ENCODE data around the gene DUSP16. TPM values are rescaled to one million over a fixed set of nuclear protein-coding genes. Genes with fewer than 3 reads are reported as not detected.

The DUSP16 gene
- total RNA-seq, 2 experiments from 2014 or later = 32.2 to 38.1 TPM

GRCh38 chr12:12519354-12519998 lies 43.2 kb downstream of the DUSP16 start:
- no peak overlapping the region for H3K27ac Mint-ChIP-seq
- H3K36me3 Mint-ChIP-seq = peaks cover 44% of the 10 kb centered on the region
- H3K9me3 Mint-ChIP-seq = no peaks in the 10 kb centered on the region
- no peaks in the 10 kb centered on the region for H3K27me3 Mint-ChIP-seq
- no peak for DNase-seq
- POLR2A ChIA-PET = no interaction called here
- no peaks in the 10 kb centered on the region for H3K4me1 Mint-ChIP-seq
- no peak for ATAC-seq (ENCODE audit: low read depth)
- H3K4me3 Mint-ChIP-seq = no peak overlapping the region

- Mint-ChIP-seq H3K36me3 (peaks cover 45% of the 10 kb centered on the region), H3K27me3 (no peaks in the 10 kb centered on the region), H3K27ac (no peak overlapping the region), H3K4me1 (no peaks in the 10 kb centered on the region), H3K9me3 (no peaks in the 10 kb centered on the region), H3K4me3 (no peak overlapping the region)
- ATAC-seq (ENCODE audit: low read depth) (no peak), DNase-seq (no peak)
- POLR2A ChIA-PET = interaction anchor here (1.1 kb wide), 1 partner anchor 9 kb away, joined by 3 read pairs; no protein-coding TSS in a partner anchor
These were observed 43.7 kb downstream of the DUSP16 start for GRCh38 chr12:12518919-12519318.

- Mint-ChIP-seq H3K9me3 (no peaks in the 10 kb centered on the region), H3K4me1 (no peaks in the 10 kb centered on the region), H3K27ac (no peak overlapping the region), H3K27me3 (no peaks in the 10 kb centered on the region), H3K36me3 (peaks cover 43% of the 10 kb centered on the region), H3K4me3 (no peak overlapping the region)
- ATAC-seq (ENCODE audit: low read depth) (no peak), DNase-seq (no peak)
- POLR2A ChIA-PET = interaction anchor here (0.6 to 1.1 kb wide), 2 partner anchors 10 to 19 kb away, joined by 3 read pairs; no protein-coding TSS in a partner anchor
These were observed 44.2 kb downstream of the DUSP16 start for GRCh38 chr12:12518464-12518845.

- Mint-ChIP-seq H3K4me1 (no peaks in the 10 kb centered on the region), H3K27me3 (no peaks in the 10 kb centered on the region), H3K9me3 (no peaks in the 10 kb centered on the region), H3K27ac (no peak overlapping the region), H3K36me3 (peaks cover 25% of the 10 kb centered on the region), H3K4me3 (no peak overlapping the region)
- ATAC-seq (ENCODE audit: low read depth) = no peak
- POLR2A ChIA-PET = no interaction called here
- no peak for DNase-seq
These were observed 49.2 kb downstream of the DUSP16 start for GRCh38 chr12:12513416-12514006.

- POLR2A ChIA-PET = no interaction called here
- H3K36me3 Mint-ChIP-seq = peaks cover 23% of the 10 kb centered on the region
- ATAC-seq (ENCODE audit: low read depth) (no peak), DNase-seq (no peak)
- no peaks in the 10 kb centered on the region for H3K4me1 Mint-ChIP-seq
- H3K27me3 Mint-ChIP-seq = no peaks in the 10 kb centered on the region
- H3K9me3 Mint-ChIP-seq = no peaks in the 10 kb centered on the region
- H3K4me3 Mint-ChIP-seq = no peak overlapping the region
- H3K27ac Mint-ChIP-seq = no peak overlapping the region
These were observed 50.6 kb downstream of the DUSP16 start for GRCh38 chr12:12511895-12512711.

- H3K27me3 Mint-ChIP-seq = no peaks in the 10 kb centered on the region
- no peak overlapping the region for H3K4me3 Mint-ChIP-seq
- peaks cover 17% of the 10 kb centered on the region for H3K36me3 Mint-ChIP-seq
- H3K27ac Mint-ChIP-seq = no peak overlapping the region
- POLR2A ChIA-PET = no interaction called here
- peaks cover 2% of the 10 kb centered on the region for H3K4me1 Mint-ChIP-seq
- DNase-seq (no peak), ATAC-seq (ENCODE audit: low read depth) (no peak)
- H3K9me3 Mint-ChIP-seq = no peaks in the 10 kb centered on the region
These were observed 51.5 kb downstream of the DUSP16 start for GRCh38 chr12:12511021-12511783.

- no peak overlapping the region for H3K27ac Mint-ChIP-seq
- H3K4me1 Mint-ChIP-seq = peaks cover 5% of the 10 kb centered on the region
- H3K27me3 Mint-ChIP-seq = no peaks in the 10 kb centered on the region
- POLR2A ChIA-PET = no interaction called here
- no peak overlapping the region for H3K4me3 Mint-ChIP-seq
- no peak for DNase-seq
- peaks cover 14% of the 10 kb centered on the region for H3K36me3 Mint-ChIP-seq
- H3K9me3 Mint-ChIP-seq = no peaks in the 10 kb centered on the region
- no peak for ATAC-seq (ENCODE audit: low read depth)
These were observed 52.1 kb downstream of the DUSP16 start for GRCh38 chr12:12510551-12510950.

- peaks cover 14% of the 10 kb centered on the region for H3K36me3 Mint-ChIP-seq
- DNase-seq (no peak), ATAC-seq (ENCODE audit: low read depth) (no peak)
- POLR2A ChIA-PET = no interaction called here
- H3K9me3 Mint-ChIP-seq = no peaks in the 10 kb centered on the region
- H3K27ac Mint-ChIP-seq = no peak overlapping the region
- H3K4me3 Mint-ChIP-seq = no peak overlapping the region
- H3K27me3 Mint-ChIP-seq = no peaks in the 10 kb centered on the region
- peaks cover 9% of the 10 kb centered on the region for H3K4me1 Mint-ChIP-seq
These were observed 52.5 kb downstream of the DUSP16 start for GRCh38 chr12:12510141-12510540.

- H3K4me3 Mint-ChIP-seq = no peak overlapping the region
- no peaks in the 10 kb centered on the region for H3K27me3 Mint-ChIP-seq
- ATAC-seq (ENCODE audit: low read depth) (no peak), DNase-seq (no peak)
- H3K9me3 Mint-ChIP-seq = no peaks in the 10 kb centered on the region
- H3K36me3 Mint-ChIP-seq = peaks cover 10% of the 10 kb centered on the region
- no peak overlapping the region for H3K27ac Mint-ChIP-seq
- POLR2A ChIA-PET = interaction anchor here (0.7 kb wide), 1 partner anchor 129 kb away, joined by 4 read pairs; no protein-coding TSS in a partner anchor
- H3K4me1 Mint-ChIP-seq = peaks cover 12% of the 10 kb centered on the region
These were observed 54.1 kb downstream of the DUSP16 start for GRCh38 chr12:12508612-12509011.

- Mint-ChIP-seq H3K4me1 (peaks cover 17% of the 10 kb centered on the region), H3K36me3 (peaks cover 13% of the 10 kb centered on the region), H3K27me3 (no peaks in the 10 kb centered on the region), H3K9me3 (no peaks in the 10 kb centered on the region), H3K27ac (no peak overlapping the region), H3K4me3 (no peak overlapping the region)
- POLR2A ChIA-PET = no interaction called here
- no peak for ATAC-seq (ENCODE audit: low read depth)
- DNase-seq = no peak
These were observed 55.5 kb downstream of the DUSP16 start for GRCh38 chr12:12507121-12507520.

GRCh38 chr12:12506496-12506890 lies 56.2 kb downstream of the DUSP16 start:
- Mint-ChIP-seq H3K36me3 (peaks cover 13% of the 10 kb centered on the region), H3K27ac (no peak overlapping the region), H3K4me3 (no peak overlapping the region), H3K27me3 (no peaks in the 10 kb centered on the region), H3K4me1 (peaks cover 17% of the 10 kb centered on the region), H3K9me3 (no peaks in the 10 kb centered on the region)
- no peak for ATAC-seq (ENCODE audit: low read depth)
- DNase-seq = no peak
- POLR2A ChIA-PET = interaction anchor here (1.6 kb wide), 1 partner anchor 10 kb away, joined by 3 read pairs; no protein-coding TSS in a partner anchor

GRCh38 chr12:12505544-12506495 lies 56.8 kb downstream of the DUSP16 start:
- Mint-ChIP-seq H3K36me3 (peaks cover 13% of the 10 kb centered on the region), H3K27ac (no peak overlapping the region), H3K27me3 (no peaks in the 10 kb centered on the region), H3K9me3 (no peaks in the 10 kb centered on the region), H3K4me1 (peaks cover 17% of the 10 kb centered on the region), H3K4me3 (peak overlapping the region; percentile 10)
- no peak for DNase-seq
- POLR2A ChIA-PET = interaction anchor here (0.5 to 1.6 kb wide), 4 partner anchors 11 to 658 kb away, joined by 3 to 4 read pairs (median 3); no protein-coding TSS in a partner anchor
- peak; percentile 66 for ATAC-seq (ENCODE audit: low read depth)

All from activated naive CD8-positive, alpha-beta T cell treated with anti-CD3 and anti-CD28 coated beads, Interleukin-2, amount 10 ng/mL, durations not matched to agents 7 days and 5 days (primary cell).